IMR-90 (cell line): ENCODE data around the gene CLDN34. TPM values are rescaled to one million over a fixed set of nuclear protein-coding genes. Genes with fewer than 3 reads are reported as not detected.

Source experiments
- ATAC-seq: fragments of 200-7000 bp; cut with Tn5 transposase; 2 replicates; pipeline ENCODE4 v1.9.1; 2020; ENCODE audit warnings: low read depth, mild to moderate bottlenecking, moderate library complexity
- BruUV-seq: library from RNA; stranded (reverse); fragments of 400-500 nt; replicated peaks from 2 replicates; lab custom pipeline; 2021; lab: Mats Ljungman, UMichigan
- CTCF ChIA-PET: fragments of 300-600 bp; formaldehyde crosslinking; extraction: SDS; loops from one replicate; lab custom pipeline; 2021; ENCODE audit warnings: antibody characterized with exemption; lab: Yijun Ruan, JAX
- POLR2A ChIA-PET: fragments of 300-600 bp; sonication (Branson Sonifier 250); formaldehyde crosslinking; loops from one replicate; lab custom pipeline; 2022; ENCODE audit warnings: antibody characterized with exemption; ENCODE audit not compliant: unreplicated experiment; lab: Charles Lee
- DNase-seq: peaks from one replicate; pipeline ENCODE4 v3.0.0; 2013
- H2AFZ ChIP-seq: replicated peaks from 2 replicates; pipeline ENCODE3; 2013; ENCODE audit warnings: low read length, mild to moderate bottlenecking; ENCODE audit not compliant: poor library complexity
- H2AK5ac ChIP-seq: 2 replicates; pipeline ENCODE4 v1.6.1; 2013; ENCODE audit warnings: low read depth, low read length, inconsistent platforms
- H2AK9ac ChIP-seq: replicated peaks from 2 replicates; pipeline ENCODE3; 2013; ENCODE audit warnings: mild to moderate bottlenecking, low read depth, low read length, moderate library complexity; ENCODE audit not compliant: poor library complexity
- H2BK120ac ChIP-seq: 2 replicates; pipeline ENCODE4 v1.6.1; 2013; ENCODE audit warnings: low read depth, low read length, inconsistent platforms
- H2BK15ac ChIP-seq: 3 replicates; pipeline ENCODE4 v1.6.1; 2013; ENCODE audit warnings: low read depth, low read length, inconsistent platforms
- H2BK20ac ChIP-seq: 2 replicates; pipeline ENCODE4 v1.6.1; 2013; ENCODE audit warnings: low read depth, mild to moderate bottlenecking, inconsistent platforms, low read length, moderate library complexity
- H2BK5ac ChIP-seq: 2 replicates; pipeline ENCODE4 v1.6.1; 2013; ENCODE audit warnings: mild to moderate bottlenecking, low read depth, low read length, inconsistent platforms; ENCODE audit not compliant: poor library complexity, severe bottlenecking
- H3K14ac ChIP-seq: replicated peaks from 2 replicates; pipeline ENCODE4 v1.6.1; 2013; ENCODE audit warnings: low read depth, low read length, inconsistent platforms
- H3K18ac ChIP-seq: 2 replicates; pipeline ENCODE4 v1.6.1; 2013; ENCODE audit warnings: low read depth, low read length, control low read depth
- H3K23ac ChIP-seq: 2 replicates; pipeline ENCODE4 v1.6.1; 2013; ENCODE audit warnings: low read depth, low read length, inconsistent platforms
- H3K27ac ChIP-seq: 2 replicates; pipeline ENCODE4 v1.5.1; 2013; ENCODE audit warnings: mild to moderate bottlenecking, control low read depth, low read length; ENCODE audit not compliant: insufficient read depth
- H3K27me3 ChIP-seq: 2 replicates; pipeline ENCODE4 v1.6.1; 2013; ENCODE audit warnings: low read length; ENCODE audit not compliant: control insufficient read depth, insufficient read depth
- H3K36me3 ChIP-seq: 2 replicates; pipeline ENCODE4 v1.6.1; 2013; ENCODE audit warnings: low read length, mixed read lengths; ENCODE audit not compliant: control insufficient read depth, insufficient read depth
- H3K4ac ChIP-seq: 2 replicates; pipeline ENCODE4 v1.6.1; 2013; ENCODE audit warnings: low read depth, low read length, inconsistent platforms
- H3K4me1 ChIP-seq: 2 replicates; pipeline ENCODE4 v1.6.1; 2013; ENCODE audit warnings: low read length, mixed read lengths; ENCODE audit not compliant: control insufficient read depth, insufficient read depth
- H3K4me2 ChIP-seq: 2 replicates; pipeline ENCODE4 v1.6.1; 2013; ENCODE audit warnings: low read depth, mild to moderate bottlenecking, control low read depth, low read length, moderate library complexity
- H3K4me3 ChIP-seq: 2 replicates; pipeline ENCODE4 v1.5.1; 2013; ENCODE audit warnings: low read depth, mild to moderate bottlenecking, control low read depth, low read length, moderate library complexity; ENCODE audit not compliant: insufficient read depth
- H3K56ac ChIP-seq: 2 replicates; pipeline ENCODE4 v1.6.1; 2013; ENCODE audit warnings: low read length, inconsistent platforms; ENCODE audit not compliant: insufficient read depth; ENCODE audit errors: extremely low read depth
- H3K79me1 ChIP-seq, 2 experiments: 2 replicates each; pipeline ENCODE4 v1.6.1; 2013; ENCODE audit warnings: low read length in 2 of 2, inconsistent platforms in 1 of 2, low read depth in 1 of 2
- H3K9ac ChIP-seq: 2 replicates; pipeline ENCODE4 v1.6.1; 2013; ENCODE audit warnings: low read depth, low read length, control low read depth
- H3K9me1 ChIP-seq: 2 replicates; pipeline ENCODE4 v1.6.1; 2013; ENCODE audit warnings: low read length, inconsistent platforms; ENCODE audit not compliant: insufficient read depth
- H3K9me3 ChIP-seq: 2 replicates; pipeline ENCODE4 v1.6.1; 2013; ENCODE audit warnings: low read length; ENCODE audit not compliant: control insufficient read depth, insufficient read depth
- H4K20me1 ChIP-seq: 2 replicates; pipeline ENCODE4 v1.6.1; 2013; ENCODE audit warnings: low read length, inconsistent platforms; ENCODE audit not compliant: insufficient read depth
- H4K5ac ChIP-seq: 2 replicates; pipeline ENCODE4 v1.6.1; 2013; ENCODE audit warnings: mild to moderate bottlenecking, low read depth, low read length, control low read depth
- H4K8ac ChIP-seq, 2 experiments: 2 replicates each; pipeline ENCODE4 v1.6.1; 2013; ENCODE audit warnings: low read depth in 2 of 2, low read length in 2 of 2, control low read depth in 1 of 2, inconsistent platforms in 1 of 2
- H4K91ac ChIP-seq: 2 replicates; pipeline ENCODE4 v1.6.1; 2013; ENCODE audit warnings: low read depth, low read length, inconsistent platforms; ENCODE audit not compliant: insufficient read depth
- BHLHE40 ChIP-seq: fragments of 150-350 bp; IDR thresholded peaks from 2 replicates; pipeline ENCODE4 v1.6.1; 2016; ENCODE audit warnings: mild to moderate bottlenecking, low read depth, low read length
- CEBPB ChIP-seq: IDR thresholded peaks from 2 replicates; pipeline ENCODE4 v1.6.1; 2012; ENCODE audit warnings: low read depth, low read length, improper control_type of control experiment
- CHD1 ChIP-seq: IDR thresholded peaks from 2 replicates; pipeline ENCODE4 v1.6.1; 2012; ENCODE audit warnings: low read depth, low read length, improper control_type of control experiment
- ELK1 ChIP-seq: fragments of 150-350 bp; IDR thresholded peaks from 2 replicates; pipeline ENCODE4 v1.6.1; 2016; ENCODE audit warnings: low read depth, mild to moderate bottlenecking, low read length, moderate library complexity, borderline replicate concordance
- FOS ChIP-seq: fragments of 150-350 bp; IDR thresholded peaks from 2 replicates; pipeline ENCODE4 v1.6.1; 2016; ENCODE audit warnings: low read depth, low read length
- MAFK ChIP-seq: IDR thresholded peaks from 2 replicates; pipeline ENCODE4 v1.6.1; 2012; ENCODE audit warnings: low read depth, low read length, improper control_type of control experiment
- MAZ ChIP-seq: IDR thresholded peaks from 2 replicates; pipeline ENCODE4 v1.6.1; 2012; ENCODE audit warnings: low read depth, mild to moderate bottlenecking, low read length, improper control_type of control experiment, moderate library complexity, borderline replicate concordance
- MXI1 ChIP-seq: IDR thresholded peaks from 2 replicates; pipeline ENCODE4 v1.6.1; 2012; ENCODE audit warnings: low read depth, mild to moderate bottlenecking, low read length, moderate library complexity, borderline replicate concordance
- RAD21 ChIP-seq: IDR thresholded peaks from 2 replicates; pipeline ENCODE4 v1.6.1; 2012; ENCODE audit warnings: low read length, improper control_type of control experiment
- RCOR1 ChIP-seq: IDR thresholded peaks from 2 replicates; pipeline ENCODE4 v1.6.1; 2012; ENCODE audit warnings: mild to moderate bottlenecking, low read length, improper control_type of control experiment; ENCODE audit not compliant: insufficient replicate concordance
- RFX5 ChIP-seq: IDR thresholded peaks from 2 replicates; pipeline ENCODE4 v1.8.0; 2012; ENCODE audit warnings: low read depth, mild to moderate bottlenecking, low read length, moderate library complexity
- SMC3 ChIP-seq: fragments of 150-350 bp; IDR thresholded peaks from 2 replicates; pipeline ENCODE4 v1.6.1; 2016; ENCODE audit warnings: low read depth, mild to moderate bottlenecking, antibody characterized with exemption, low read length, moderate library complexity
- USF2 ChIP-seq: fragments of 150-350 bp; IDR thresholded peaks from 2 replicates; pipeline ENCODE4 v1.6.1; 2017; ENCODE audit warnings: mild to moderate bottlenecking, antibody characterized with exemption, low read length, low read depth
- WGBS, 2 experiments: methylation state at CpG; one replicate each; pipeline versions ENCODE4 v1.1.5 to v1.1.7; 2013; ENCODE audit warnings: missing lambda C conversion rate in 2 of 2; ENCODE audit not compliant: insufficient read length in 1 of 2; ENCODE audit errors: extremely low coverage in 2 of 2; 5-methylcytosine and 5-hydroxymethylcytosine counted together
- dilution Hi-C: fragments of 300-500 bp; cut with HindIII; formaldehyde crosslinking; loops from one replicate; pipeline ENCODE4 v1.14.3; 2018; ENCODE audit warnings: low sequenced_read_pairs; ENCODE audit not compliant: unreplicated experiment
- in situ Hi-C: fragments of 300-500 bp; cut with MboI; formaldehyde crosslinking; loops from 3 replicates; pipeline ENCODE4 v1.14.3; 2019; ENCODE audit warnings: low sequenced_read_pairs, inconsistent platforms, mixed read lengths
- intact Hi-C: fragments of 100-400 bp; cut with micrococcal nuclease; formaldehyde crosslinking; loops from 2 replicates; pipeline ENCODE4 v1.10.0; 2022
- polyA plus RNA-seq, 3 experiments: library from polyadenylated mRNA; depleted of rRNA; stranded (reverse); fragments of >200 nt; gene quantifications; 2 replicates each; pipeline ENCODE4 v1.2.3, GENCODE V29; 2012; ENCODE audit warnings: low replicate concordance in 1 of 3
- total RNA-seq: library from RNA; depleted of rRNA; stranded (reverse); fragments of >200 nt; gene quantifications from 2 replicates; pipeline ENCODE4 v1.2.3, GENCODE V29; 2012

CLDN34 gene
- total and polyA plus RNA-seq, 2 of the 4 experiments (the other 2 are of a cell fraction) = 0.14 TPM; not detected in 1

- Histone ChIP-seq H2AK5ac (no peak overlapping the region), H2AFZ (no peak overlapping the region), H3K18ac (no peak overlapping the region), H3K4me1 (no peaks in the 10 kb centered on the region), H3K56ac (no peak overlapping the region), H2AK9ac (no peak overlapping the region), H3K4me3 (no peak overlapping the region), H3K36me3 (peaks cover 5% of the 10 kb centered on the region), H4K91ac (no peak overlapping the region), H4K5ac (no peak overlapping the region), H3K4me2 (no peak overlapping the region), H2BK120ac (no peak overlapping the region), H4K8ac (no peak overlapping the region), H3K9me1 (no peaks in the 10 kb centered on the region), H3K27ac (no peak overlapping the region), H2BK15ac (no peak overlapping the region), H2BK5ac (no peak overlapping the region), H3K4ac (no peak overlapping the region), H4K20me1 (no peaks in the 10 kb centered on the region), H2BK20ac (no peak overlapping the region), H3K14ac (no peak overlapping the region), H3K9ac (no peak overlapping the region), H3K27me3 (no peaks in the 10 kb centered on the region), H3K79me1 (no peaks in the 10 kb centered on the region), H3K23ac (no peak overlapping the region), H3K9me3 (peaks cover 2% of the 10 kb centered on the region; the same call in 1 of the 2 replicates)
- no CpG with 5 or more reads among the region's 5 CpGs for whole genome bisulfite sequencing, 2 experiments
- no peak for ATAC-seq
- POLR2A ChIA-PET = no interaction called here
- intact Hi-C loops (no loop called here), in situ Hi-C loops (no loop called here), dilution Hi-C loops (no loop called here)
- no peak for DNase-seq
- CTCF ChIA-PET = no interaction called here
- no TSS peak for BruUV-seq
- TF ChIP-seq MAZ (no peak), CHD1 (no peak), RAD21 (no peak), FOS (no peak), RFX5 (no peak), SMC3 (no peak), MAFK (no peak), RCOR1 (no peak), MXI1 (no peak), CEBPB (no peak), USF2 (no peak), ELK1 (no peak), BHLHE40 (no peak)
Observed at GRCh38 chrX:9943420-9943819, 23.7 kb upstream of the CLDN34 start.
